HG02623 (cell line): Measurements from ENCODE around the gene APOBEC3F.
"Not testable (repeated sequence)": the region's sequence is repeated elsewhere in the genome, so short reads cannot be mapped to it uniquely, and the experiment has no call there.

Source experiments
- ATAC-seq: cut with Tn5 transposase; IDR thresholded peaks from one replicate; pipeline ENCODE4 v1.9.1; 2021; ENCODE audit warnings: moderate library complexity; ENCODE audit not compliant: unreplicated experiment

The APOBEC3F gene

GRCh38 chr22:39026509-39027150 is 14.0 kb upstream of the APOBEC3F start:
- ATAC-seq: no peak

- ATAC-seq: no peak
These were observed 12.9 kb upstream of the APOBEC3F start for GRCh38 chr22:39027717-39028116.

DNA sequence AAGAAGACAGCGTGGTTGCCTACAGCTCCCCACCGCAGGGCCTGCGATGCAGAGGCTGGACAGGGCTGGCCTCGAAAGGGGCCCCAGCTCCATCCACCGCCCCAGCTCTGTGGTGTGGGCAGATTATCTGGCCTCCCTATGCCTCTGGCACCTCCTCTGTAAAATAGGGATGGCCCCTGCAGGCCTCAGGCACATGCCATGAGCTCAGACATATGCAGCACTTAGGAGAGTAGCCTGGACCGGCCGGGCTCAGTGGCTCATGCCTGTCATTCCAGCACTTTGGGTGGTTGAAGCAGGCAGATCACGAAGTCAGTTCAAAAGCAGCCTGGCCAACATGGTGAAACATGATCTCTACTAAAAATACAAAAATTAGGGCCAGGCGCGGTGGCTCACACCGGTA is 12.4 kb upstream of the APOBEC3F start:
- ATAC-seq: no peak

DNA sequence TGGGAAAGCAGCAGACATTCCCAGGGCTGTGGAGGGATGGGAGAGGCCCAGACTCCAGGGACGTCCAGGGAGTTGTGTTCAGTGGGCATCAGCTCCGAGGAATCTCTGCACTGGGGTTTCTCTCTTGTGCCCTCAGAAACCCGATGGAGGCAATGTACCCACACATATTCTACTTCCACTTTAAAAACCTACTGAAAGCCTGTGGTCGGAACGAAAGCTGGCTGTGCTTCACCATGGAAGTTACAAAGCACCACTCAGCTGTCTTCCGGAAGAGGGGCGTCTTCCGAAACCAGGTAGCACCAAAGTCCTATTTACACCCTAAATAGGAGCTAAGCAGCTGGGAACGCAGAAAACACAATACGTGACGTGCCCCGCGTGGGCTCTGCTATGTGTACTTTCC is 11.4 kb upstream of the APOBEC3F start:
- ATAC-seq: no peak

GRCh38 chr22:39030705-39031104 is 10.0 kb upstream of the APOBEC3F start:
- no peak for ATAC-seq

DNA sequence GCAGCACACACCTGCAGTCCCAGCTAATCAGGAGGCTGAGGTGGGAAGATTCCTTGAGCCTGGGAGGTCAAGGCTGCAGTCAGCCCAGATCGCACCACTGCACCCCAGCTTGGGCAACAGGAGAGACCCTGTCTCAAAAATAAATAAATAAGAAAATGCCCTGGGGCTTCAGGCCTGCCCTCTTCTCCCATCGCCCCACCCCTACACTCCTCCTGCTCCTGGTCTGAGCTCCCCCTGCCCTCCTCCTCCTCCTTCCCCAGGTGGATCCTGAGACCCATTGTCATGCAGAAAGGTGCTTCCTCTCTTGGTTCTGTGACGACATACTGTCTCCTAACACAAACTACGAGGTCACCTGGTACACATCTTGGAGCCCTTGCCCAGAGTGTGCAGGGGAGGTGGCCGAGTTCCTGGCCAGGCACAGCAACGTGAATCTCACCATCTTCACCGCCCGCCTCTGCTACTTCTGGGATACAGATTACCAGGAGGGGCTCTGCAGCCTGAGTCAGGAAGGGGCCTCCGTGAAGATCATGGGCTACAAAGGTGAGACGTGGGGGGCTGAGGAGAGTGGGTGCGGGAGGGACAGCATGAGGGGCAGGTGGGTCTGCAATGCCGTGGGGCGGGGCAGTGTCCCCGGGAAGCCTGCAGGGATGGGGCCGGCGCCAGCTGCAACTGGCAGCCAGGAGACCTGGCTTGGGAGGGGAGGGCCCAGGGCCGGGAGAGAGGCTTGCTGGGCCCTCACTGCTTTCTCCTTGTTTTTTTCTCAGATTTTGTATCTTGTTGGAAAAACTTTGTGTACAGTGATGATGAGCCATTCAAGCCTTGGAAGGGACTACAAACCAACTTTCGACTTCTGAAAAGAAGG is 9.0 kb upstream of the APOBEC3F start:
- not testable (repeated sequence) for ATAC-seq

GRCh38 chr22:39037071-39037470 is 3.6 kb upstream of the APOBEC3F start:
- ATAC-seq: not testable (repeated sequence)

GRCh38 chr22:39039306-39040126 is 1.1 kb upstream of the APOBEC3F start:
- no peak for ATAC-seq

- ATAC-seq: not testable (repeated sequence)
These were observed 518 bp upstream of the APOBEC3F start for GRCh38 chr22:39040155-39040537.

DNA sequence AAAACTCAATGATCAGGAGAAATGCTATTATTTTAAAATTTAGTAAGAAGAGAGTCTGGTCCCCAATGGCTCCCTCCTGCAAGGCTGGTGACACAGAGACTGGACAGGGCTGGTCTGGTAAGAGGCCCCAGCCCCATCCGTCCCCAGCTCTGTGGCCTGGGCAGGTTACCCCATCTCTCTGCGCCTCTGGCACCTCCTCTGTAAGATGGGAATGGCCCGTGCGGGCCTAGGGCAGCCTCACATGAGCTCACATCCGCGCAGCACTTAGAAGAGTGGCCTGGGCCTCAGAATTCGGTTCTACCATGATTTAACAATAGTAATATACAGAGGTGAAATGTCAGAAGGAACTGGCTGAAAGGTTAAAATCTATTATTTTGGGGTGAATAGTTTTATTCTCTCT is 1.2 kb downstream of the APOBEC3F start:
- ATAC-seq: no peak

DNA sequence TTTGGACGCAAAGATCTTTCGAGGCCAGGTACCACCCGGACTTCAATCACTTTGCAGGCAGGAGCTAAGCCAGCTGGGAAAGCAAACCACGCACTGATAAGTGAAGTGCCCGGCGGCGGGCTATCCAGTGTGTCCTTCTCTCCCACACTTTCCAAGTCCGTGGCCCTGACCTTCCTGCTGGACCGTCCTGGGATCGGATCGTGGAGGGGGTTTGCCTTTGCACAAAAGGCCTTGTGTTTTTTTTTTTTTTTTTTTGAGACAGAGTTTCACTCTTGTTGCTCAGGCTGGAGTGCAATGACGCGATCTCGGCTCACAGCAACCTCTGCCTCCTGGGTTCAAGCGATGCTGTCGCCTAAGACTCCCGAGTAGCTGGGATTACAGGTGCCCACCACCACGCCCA is 2.4 kb downstream of the APOBEC3F start:
- not testable (repeated sequence) for ATAC-seq

GRCh38 chr22:39045136-39045535 is 4.5 kb downstream of the APOBEC3F start:
- not testable (repeated sequence) for ATAC-seq

DNA sequence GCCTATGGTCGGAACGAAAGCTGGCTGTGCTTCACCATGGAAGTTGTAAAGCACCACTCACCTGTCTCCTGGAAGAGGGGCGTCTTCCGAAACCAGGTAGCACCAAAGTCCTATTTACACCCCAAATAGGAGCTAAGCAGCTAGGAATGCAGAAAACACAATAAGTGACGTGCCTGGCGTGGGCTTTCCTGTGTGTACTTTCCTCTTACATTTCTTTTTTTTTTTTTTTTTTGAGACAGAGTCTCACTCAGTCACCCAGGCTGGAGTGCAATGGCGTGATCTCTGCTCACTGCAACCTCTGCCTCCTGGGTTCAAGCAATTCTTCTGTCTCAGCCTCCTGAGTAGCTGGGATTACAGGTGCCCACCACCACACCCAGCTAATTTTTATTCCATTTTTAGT is 8.8 kb downstream of the APOBEC3F start:
- ATAC-seq: not testable (repeated sequence)

GRCh38 chr22:39051844-39052495 is 11.3 kb downstream of the APOBEC3F start:
- ATAC-seq: not testable (repeated sequence)

- no peak for ATAC-seq
These were observed 15.0 kb downstream of the APOBEC3F start for GRCh38 chr22:39055658-39056057.

DNA sequence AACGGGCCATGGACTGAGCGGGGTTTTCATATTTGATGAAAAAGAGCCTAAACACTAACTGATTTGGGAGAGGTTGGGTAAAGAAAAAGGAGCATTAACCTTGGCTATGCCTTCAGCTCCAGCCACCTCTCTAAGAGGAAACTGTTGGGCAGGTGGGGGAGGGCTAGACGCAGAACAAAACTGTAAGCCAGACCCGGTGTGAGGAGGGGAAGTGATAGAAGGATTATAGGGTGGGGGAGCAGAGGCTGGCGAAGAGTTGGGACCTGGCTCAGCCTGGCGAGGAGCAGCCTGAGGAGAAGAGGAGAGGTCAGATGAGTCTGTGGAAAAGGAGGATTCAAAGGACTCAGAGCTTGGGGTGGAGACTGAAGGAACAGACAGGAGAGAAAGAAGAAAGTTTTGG is 20.6 kb downstream of the APOBEC3F start:
- ATAC-seq: not testable (repeated sequence)

DNA sequence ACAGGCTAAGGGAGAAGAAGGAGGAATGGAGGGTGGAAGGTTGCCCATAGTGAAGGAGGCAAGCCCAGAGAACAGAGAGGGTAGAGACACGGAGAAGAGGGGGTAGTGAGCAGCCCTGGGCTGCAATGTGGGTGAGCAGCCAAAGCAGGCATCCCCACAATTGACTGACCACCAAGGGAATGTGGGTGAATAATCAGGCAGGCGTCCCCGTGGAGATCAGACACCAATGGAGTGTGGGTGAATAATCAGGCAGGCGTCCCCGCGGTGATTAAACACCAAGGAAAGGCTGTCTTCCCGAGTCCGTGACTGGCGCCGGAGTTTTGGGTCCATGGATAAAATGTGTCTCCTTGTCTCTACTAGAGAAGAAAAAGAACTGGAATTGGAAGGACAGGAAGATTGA is 21.3 kb downstream of the APOBEC3F start:
- not testable (repeated sequence) for ATAC-seq

GRCh38 chr22:39063904-39064303 is 23.2 kb downstream of the APOBEC3F start:
- ATAC-seq: not testable (repeated sequence)

GRCh38 chr22:39066442-39067276 is 26.0 kb downstream of the APOBEC3F start:
- ATAC-seq: not testable (repeated sequence)
